Measurements from ENCODE around the gene SEC14L2.

- TF ChIP-seq EP300 (IDR thresholded peaks at IDR 0.05), result no peak
- TF ChIP-seq, protein P1, sequence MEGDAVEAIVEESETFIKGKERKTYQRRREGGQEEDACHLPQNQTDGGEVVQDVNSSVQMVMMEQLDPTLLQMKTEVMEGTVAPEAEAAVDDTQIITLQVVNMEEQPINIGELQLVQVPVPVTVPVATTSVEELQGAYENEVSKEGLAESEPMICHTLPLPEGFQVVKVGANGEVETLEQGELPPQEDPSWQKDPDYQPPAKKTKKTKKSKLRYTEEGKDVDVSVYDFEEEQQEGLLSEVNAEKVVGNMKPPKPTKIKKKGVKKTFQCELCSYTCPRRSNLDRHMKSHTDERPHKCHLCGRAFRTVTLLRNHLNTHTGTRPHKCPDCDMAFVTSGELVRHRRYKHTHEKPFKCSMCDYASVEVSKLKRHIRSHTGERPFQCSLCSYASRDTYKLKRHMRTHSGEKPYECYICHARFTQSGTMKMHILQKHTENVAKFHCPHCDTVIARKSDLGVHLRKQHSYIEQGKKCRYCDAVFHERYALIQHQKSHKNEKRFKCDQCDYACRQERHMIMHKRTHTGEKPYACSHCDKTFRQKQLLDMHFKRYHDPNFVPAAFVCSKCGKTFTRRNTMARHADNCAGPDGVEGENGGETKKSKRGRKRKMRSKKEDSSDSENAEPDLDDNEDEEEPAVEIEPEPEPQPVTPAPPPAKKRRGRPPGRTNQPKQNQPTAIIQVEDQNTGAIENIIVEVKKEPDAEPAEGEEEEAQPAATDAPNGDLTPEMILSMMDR (IDR thresholded peaks at IDR 0.05), result no peak
These were observed 27.2 kb downstream of the SEC14L2 start for GRCh38 chr22:30423959-30424533.

All from sigmoid colon (tissue), 4 donors.